IMR-90 (cell line): ENCODE measurements around the gene SPATC1L. TPM values are rescaled to one million over a fixed set of nuclear protein-coding genes. Genes with fewer than 3 reads are reported as not detected.

Experiments
- ATAC-seq: fragments of 200-7000 bp; cut with Tn5 transposase; 2 replicates; pipeline ENCODE4 v1.9.1; 2020; ENCODE audit warnings: low read depth, mild to moderate bottlenecking, moderate library complexity
- BruUV-seq: library from RNA; stranded (reverse); fragments of 400-500 nt; replicated peaks from 2 replicates; lab custom pipeline; 2021; lab: Mats Ljungman, UMichigan
- CTCF ChIA-PET: fragments of 300-600 bp; formaldehyde crosslinking; extraction: SDS; loops from one replicate; lab custom pipeline; 2021; ENCODE audit warnings: antibody characterized with exemption; lab: Yijun Ruan, JAX
- POLR2A ChIA-PET: fragments of 300-600 bp; sonication (Branson Sonifier 250); formaldehyde crosslinking; loops from one replicate; lab custom pipeline; 2022; ENCODE audit warnings: antibody characterized with exemption; ENCODE audit not compliant: unreplicated experiment; lab: Charles Lee
- DNase-seq: peaks from one replicate; pipeline ENCODE4 v3.0.0; 2013
- H2AFZ ChIP-seq: replicated peaks from 2 replicates; pipeline ENCODE3; 2013; ENCODE audit warnings: low read length, mild to moderate bottlenecking; ENCODE audit not compliant: poor library complexity
- H2AK5ac ChIP-seq: 2 replicates; pipeline ENCODE4 v1.6.1; 2013; ENCODE audit warnings: low read depth, low read length, inconsistent platforms
- H2AK9ac ChIP-seq: replicated peaks from 2 replicates; pipeline ENCODE3; 2013; ENCODE audit warnings: mild to moderate bottlenecking, low read depth, low read length, moderate library complexity; ENCODE audit not compliant: poor library complexity
- H2BK120ac ChIP-seq: 2 replicates; pipeline ENCODE4 v1.6.1; 2013; ENCODE audit warnings: low read depth, low read length, inconsistent platforms
- H2BK15ac ChIP-seq: 3 replicates; pipeline ENCODE4 v1.6.1; 2013; ENCODE audit warnings: low read depth, low read length, inconsistent platforms
- H2BK20ac ChIP-seq: 2 replicates; pipeline ENCODE4 v1.6.1; 2013; ENCODE audit warnings: low read depth, mild to moderate bottlenecking, inconsistent platforms, low read length, moderate library complexity
- H2BK5ac ChIP-seq: 2 replicates; pipeline ENCODE4 v1.6.1; 2013; ENCODE audit warnings: mild to moderate bottlenecking, low read depth, low read length, inconsistent platforms; ENCODE audit not compliant: poor library complexity, severe bottlenecking
- H3K14ac ChIP-seq: replicated peaks from 2 replicates; pipeline ENCODE4 v1.6.1; 2013; ENCODE audit warnings: low read depth, low read length, inconsistent platforms
- H3K18ac ChIP-seq: 2 replicates; pipeline ENCODE4 v1.6.1; 2013; ENCODE audit warnings: low read depth, low read length, control low read depth
- H3K23ac ChIP-seq: 2 replicates; pipeline ENCODE4 v1.6.1; 2013; ENCODE audit warnings: low read depth, low read length, inconsistent platforms
- H3K27ac ChIP-seq: 2 replicates; pipeline ENCODE4 v1.5.1; 2013; ENCODE audit warnings: mild to moderate bottlenecking, control low read depth, low read length; ENCODE audit not compliant: insufficient read depth
- H3K27me3 ChIP-seq: 2 replicates; pipeline ENCODE4 v1.6.1; 2013; ENCODE audit warnings: low read length; ENCODE audit not compliant: control insufficient read depth, insufficient read depth
- H3K36me3 ChIP-seq: 2 replicates; pipeline ENCODE4 v1.6.1; 2013; ENCODE audit warnings: low read length, mixed read lengths; ENCODE audit not compliant: control insufficient read depth, insufficient read depth
- H3K4ac ChIP-seq: 2 replicates; pipeline ENCODE4 v1.6.1; 2013; ENCODE audit warnings: low read depth, low read length, inconsistent platforms
- H3K4me1 ChIP-seq: 2 replicates; pipeline ENCODE4 v1.6.1; 2013; ENCODE audit warnings: low read length, mixed read lengths; ENCODE audit not compliant: control insufficient read depth, insufficient read depth
- H3K4me2 ChIP-seq: 2 replicates; pipeline ENCODE4 v1.6.1; 2013; ENCODE audit warnings: low read depth, mild to moderate bottlenecking, control low read depth, low read length, moderate library complexity
- H3K4me3 ChIP-seq: 2 replicates; pipeline ENCODE4 v1.5.1; 2013; ENCODE audit warnings: low read depth, mild to moderate bottlenecking, control low read depth, low read length, moderate library complexity; ENCODE audit not compliant: insufficient read depth
- H3K56ac ChIP-seq: 2 replicates; pipeline ENCODE4 v1.6.1; 2013; ENCODE audit warnings: low read length, inconsistent platforms; ENCODE audit not compliant: insufficient read depth; ENCODE audit errors: extremely low read depth
- H3K79me1 ChIP-seq, 2 experiments: 2 replicates each; pipeline ENCODE4 v1.6.1; 2013; ENCODE audit warnings: low read length in 2 of 2, inconsistent platforms in 1 of 2, low read depth in 1 of 2
- H3K9ac ChIP-seq: 2 replicates; pipeline ENCODE4 v1.6.1; 2013; ENCODE audit warnings: low read depth, low read length, control low read depth
- H3K9me1 ChIP-seq: 2 replicates; pipeline ENCODE4 v1.6.1; 2013; ENCODE audit warnings: low read length, inconsistent platforms; ENCODE audit not compliant: insufficient read depth
- H3K9me3 ChIP-seq: 2 replicates; pipeline ENCODE4 v1.6.1; 2013; ENCODE audit warnings: low read length; ENCODE audit not compliant: control insufficient read depth, insufficient read depth
- H4K20me1 ChIP-seq: 2 replicates; pipeline ENCODE4 v1.6.1; 2013; ENCODE audit warnings: low read length, inconsistent platforms; ENCODE audit not compliant: insufficient read depth
- H4K5ac ChIP-seq: 2 replicates; pipeline ENCODE4 v1.6.1; 2013; ENCODE audit warnings: mild to moderate bottlenecking, low read depth, low read length, control low read depth
- H4K8ac ChIP-seq, 2 experiments: 2 replicates each; pipeline ENCODE4 v1.6.1; 2013; ENCODE audit warnings: low read depth in 2 of 2, low read length in 2 of 2, control low read depth in 1 of 2, inconsistent platforms in 1 of 2
- H4K91ac ChIP-seq: 2 replicates; pipeline ENCODE4 v1.6.1; 2013; ENCODE audit warnings: low read depth, low read length, inconsistent platforms; ENCODE audit not compliant: insufficient read depth
- CEBPB ChIP-seq: IDR thresholded peaks from 2 replicates; pipeline ENCODE4 v1.6.1; 2012; ENCODE audit warnings: low read depth, low read length, improper control_type of control experiment
- CHD1 ChIP-seq: IDR thresholded peaks from 2 replicates; pipeline ENCODE4 v1.6.1; 2012; ENCODE audit warnings: low read depth, low read length, improper control_type of control experiment
- FOS ChIP-seq: fragments of 150-350 bp; IDR thresholded peaks from 2 replicates; pipeline ENCODE4 v1.6.1; 2016; ENCODE audit warnings: low read depth, low read length
- MAZ ChIP-seq: IDR thresholded peaks from 2 replicates; pipeline ENCODE4 v1.6.1; 2012; ENCODE audit warnings: low read depth, mild to moderate bottlenecking, low read length, improper control_type of control experiment, moderate library complexity, borderline replicate concordance
- NFE2L2 ChIP-seq: fragments of 150-350 bp; IDR thresholded peaks from 2 replicates; pipeline ENCODE4 v1.6.1; 2016; ENCODE audit warnings: low read depth, mild to moderate bottlenecking, low read length
- RCOR1 ChIP-seq: IDR thresholded peaks from 2 replicates; pipeline ENCODE4 v1.6.1; 2012; ENCODE audit warnings: mild to moderate bottlenecking, low read length, improper control_type of control experiment; ENCODE audit not compliant: insufficient replicate concordance
- RFX5 ChIP-seq: IDR thresholded peaks from 2 replicates; pipeline ENCODE4 v1.8.0; 2012; ENCODE audit warnings: low read depth, mild to moderate bottlenecking, low read length, moderate library complexity
- WGBS, 2 experiments: methylation state at CpG; one replicate each; pipeline versions ENCODE4 v1.1.5 to v1.1.7; 2013; ENCODE audit warnings: missing lambda C conversion rate in 2 of 2; ENCODE audit not compliant: insufficient read length in 1 of 2; ENCODE audit errors: extremely low coverage in 2 of 2; 5-methylcytosine and 5-hydroxymethylcytosine counted together
- dilution Hi-C: fragments of 300-500 bp; cut with HindIII; formaldehyde crosslinking; loops from one replicate; pipeline ENCODE4 v1.14.3; 2018; ENCODE audit warnings: low sequenced_read_pairs; ENCODE audit not compliant: unreplicated experiment
- in situ Hi-C: fragments of 300-500 bp; cut with MboI; formaldehyde crosslinking; loops from 3 replicates; pipeline ENCODE4 v1.14.3; 2019; ENCODE audit warnings: low sequenced_read_pairs, inconsistent platforms, mixed read lengths
- intact Hi-C: fragments of 100-400 bp; cut with micrococcal nuclease; formaldehyde crosslinking; loops from 2 replicates; pipeline ENCODE4 v1.10.0; 2022
- polyA plus RNA-seq, 3 experiments: library from polyadenylated mRNA; depleted of rRNA; stranded (reverse); fragments of >200 nt; gene quantifications; 2 replicates each; pipeline ENCODE4 v1.2.3, GENCODE V29; 2012; ENCODE audit warnings: low replicate concordance in 1 of 3
- total RNA-seq: library from RNA; depleted of rRNA; stranded (reverse); fragments of >200 nt; gene quantifications from 2 replicates; pipeline ENCODE4 v1.2.3, GENCODE V29; 2012
- TF ChIP-seq, protein P1 (sequence below): conservative IDR thresholded peaks from 2 replicates; pipeline ENCODE4 v1.5.1; 2012; ENCODE audit warnings: mild to moderate bottlenecking, low read depth, low read length, improper control_type of control experiment
- TF ChIP-seq, protein P2 (sequence below): fragments of 150-350 bp; IDR thresholded peaks from 2 replicates; pipeline ENCODE4 v1.6.1; 2017; ENCODE audit warnings: mild to moderate bottlenecking, antibody characterized with exemption, low read length, low read depth

SPATC1L gene
- total and polyA plus RNA-seq, 2 of the 4 experiments (the other 2 are of a cell fraction) = 3.8 to 17.2 TPM

DNA sequence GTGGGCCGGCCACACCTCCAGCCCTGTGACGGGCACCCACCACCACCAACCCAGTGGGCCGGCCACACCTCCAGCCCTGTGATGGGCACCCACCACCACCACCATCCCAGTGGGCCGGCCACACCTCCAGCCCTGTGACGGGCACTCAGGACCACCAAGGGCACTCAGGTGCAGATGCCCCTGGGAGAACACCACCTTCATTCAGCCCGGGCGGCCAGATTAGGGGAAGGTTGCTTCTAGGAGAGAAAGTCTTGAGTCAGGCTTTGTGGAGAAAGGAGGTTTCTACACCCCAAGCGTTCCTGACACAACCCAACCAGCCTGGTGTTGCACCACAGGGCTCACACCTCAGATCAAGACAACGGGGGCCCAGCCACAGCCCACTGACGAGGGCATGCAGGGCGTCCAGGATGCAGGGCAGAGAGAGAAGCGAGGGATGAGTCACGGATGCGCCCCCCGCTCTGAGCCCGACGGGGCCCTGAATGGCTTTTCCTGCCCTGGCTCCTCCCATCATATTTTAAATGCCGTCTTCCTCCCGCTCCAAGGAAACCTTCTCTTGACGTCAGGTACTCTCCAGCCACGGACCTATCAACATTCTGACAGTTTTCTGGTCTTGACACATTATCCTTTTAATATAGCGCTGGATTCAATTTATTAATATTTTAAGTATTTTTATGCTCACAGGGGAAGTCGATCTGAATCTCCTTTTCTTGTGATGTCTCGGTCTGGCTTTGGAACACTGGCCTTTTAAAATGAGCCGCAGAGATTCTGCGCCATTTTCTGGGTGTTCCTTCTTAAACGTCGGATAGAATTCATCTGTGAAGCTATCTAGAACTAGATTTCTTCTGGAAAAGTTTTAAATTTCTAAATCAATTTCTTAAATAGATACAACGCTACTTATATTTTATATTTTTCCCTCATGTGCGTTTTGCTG is 631 bp upstream of the SPATC1L start:
- DNase-seq (peak; percentile 75), ATAC-seq (peak; percentile 81)
- H4K20me1 ChIP-seq = no peaks in the 10 kb centered on the region
- ChIA-PET POLR2A (interaction anchor here (0.9 kb wide), 1 partner anchor 10 kb away, joined by 3 read pairs; no protein-coding TSS in a partner anchor), CTCF (no interaction called here)
- peak overlapping the region; percentile 81 for H4K91ac ChIP-seq
- dilution Hi-C loops = no loop called here
- H4K8ac ChIP-seq = peak overlapping the region; percentile 79 to 92
- intact Hi-C loops = no loop called here
- peak overlapping the region; percentile 83 for H3K4me2 ChIP-seq
- WGBS, 2 experiments = 3% methylated on average over 6 of the region's 30 CpGs; no CpG with 5 or more reads in 1 of the 2 experiments
- H2AFZ ChIP-seq = peak overlapping the region; percentile 99
- peak overlapping the region; percentile 75 for H2BK120ac ChIP-seq
- H3K9ac ChIP-seq = peak overlapping the region; percentile 43
- 0 out of 2 replicates have a peak overlapping the region, but pooled peaks have one; percentile 54 for H2AK5ac ChIP-seq
- H3K79me1 ChIP-seq = peaks cover 0 to 8% of the 10 kb centered on the region in 2 experiments; a peak in 1 of 4 replicates
- H3K36me3 ChIP-seq = 0 out of 2 replicates have a peak, but pooled peaks cover 2% of the 10 kb centered on the region
- peaks cover 21% of the 10 kb centered on the region for H3K4me1 ChIP-seq
- peak overlapping the region; percentile 55 for H3K4me3 ChIP-seq
- peak overlapping the region; percentile 45 for H4K5ac ChIP-seq
- H3K4ac ChIP-seq = peak overlapping the region; percentile 57
- H2BK5ac ChIP-seq = peak overlapping the region; percentile 83
- 0 out of 2 replicates have a peak overlapping the region, but pooled peaks have one; percentile 5 for H3K14ac ChIP-seq
- peak overlapping the region; percentile 78 for H3K56ac ChIP-seq
- in situ Hi-C loops = no loop called here
- peak overlapping the region; percentile 16; the same call in 1 of the 2 replicates for H3K18ac ChIP-seq
- peak overlapping the region; percentile 92 for H2AK9ac ChIP-seq
- TF ChIP-seq RCOR1 (no peak), CHD1 (no peak), FOS (0 out of 2 replicates have a peak, but pooled peaks have one; percentile 54), RFX5 (no peak), CEBPB (peak; percentile 83), NFE2L2 (no peak), MAZ (peak; percentile 48; the same call in 1 of the 2 replicates)
- TF ChIP-seq, protein P1, sequence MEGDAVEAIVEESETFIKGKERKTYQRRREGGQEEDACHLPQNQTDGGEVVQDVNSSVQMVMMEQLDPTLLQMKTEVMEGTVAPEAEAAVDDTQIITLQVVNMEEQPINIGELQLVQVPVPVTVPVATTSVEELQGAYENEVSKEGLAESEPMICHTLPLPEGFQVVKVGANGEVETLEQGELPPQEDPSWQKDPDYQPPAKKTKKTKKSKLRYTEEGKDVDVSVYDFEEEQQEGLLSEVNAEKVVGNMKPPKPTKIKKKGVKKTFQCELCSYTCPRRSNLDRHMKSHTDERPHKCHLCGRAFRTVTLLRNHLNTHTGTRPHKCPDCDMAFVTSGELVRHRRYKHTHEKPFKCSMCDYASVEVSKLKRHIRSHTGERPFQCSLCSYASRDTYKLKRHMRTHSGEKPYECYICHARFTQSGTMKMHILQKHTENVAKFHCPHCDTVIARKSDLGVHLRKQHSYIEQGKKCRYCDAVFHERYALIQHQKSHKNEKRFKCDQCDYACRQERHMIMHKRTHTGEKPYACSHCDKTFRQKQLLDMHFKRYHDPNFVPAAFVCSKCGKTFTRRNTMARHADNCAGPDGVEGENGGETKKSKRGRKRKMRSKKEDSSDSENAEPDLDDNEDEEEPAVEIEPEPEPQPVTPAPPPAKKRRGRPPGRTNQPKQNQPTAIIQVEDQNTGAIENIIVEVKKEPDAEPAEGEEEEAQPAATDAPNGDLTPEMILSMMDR = no peak
- TF ChIP-seq, protein P2, sequence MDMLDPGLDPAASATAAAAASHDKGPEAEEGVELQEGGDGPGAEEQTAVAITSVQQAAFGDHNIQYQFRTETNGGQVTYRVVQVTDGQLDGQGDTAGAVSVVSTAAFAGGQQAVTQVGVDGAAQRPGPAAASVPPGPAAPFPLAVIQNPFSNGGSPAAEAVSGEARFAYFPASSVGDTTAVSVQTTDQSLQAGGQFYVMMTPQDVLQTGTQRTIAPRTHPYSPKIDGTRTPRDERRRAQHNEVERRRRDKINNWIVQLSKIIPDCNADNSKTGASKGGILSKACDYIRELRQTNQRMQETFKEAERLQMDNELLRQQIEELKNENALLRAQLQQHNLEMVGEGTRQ = no peak
- H2BK20ac ChIP-seq = 0 out of 2 replicates have a peak overlapping the region, but pooled peaks have one; percentile 8
- no peaks in the 10 kb centered on the region for H3K27me3 ChIP-seq
- H3K27ac ChIP-seq = peak overlapping the region; percentile 70
- no peaks in the 10 kb centered on the region for H3K9me3 ChIP-seq
- H3K9me1 ChIP-seq = peaks cover 13% of the 10 kb centered on the region
- peak overlapping the region; percentile 43; the same call in 1 of the 3 replicates for H2BK15ac ChIP-seq
- H3K23ac ChIP-seq = 0 out of 2 replicates have a peak overlapping the region, but pooled peaks have one; percentile 35
- no TSS peak for BruUV-seq
